HCT116 (cell line): ENCODE data around the gene SLC14A1. TPM values are rescaled to one million over a fixed set of nuclear protein-coding genes. Genes with fewer than 3 reads are reported as not detected.

Experiments used
- ATAC-seq: fragments of 200-7000 bp; cut with Tn5 transposase; 2 replicates; pipeline ENCODE4 v1.9.1; 2020; ENCODE audit warnings: mild to moderate bottlenecking, moderate library complexity
- Bru-seq: library from RNA; stranded (reverse); fragments of 400-500 nt; gene quantifications from one replicate; lab custom pipeline; 2021; lab: Mats Ljungman, UMichigan
- BruChase-seq, 2 experiments: library from RNA; stranded (reverse); fragments of 400-500 nt; gene quantifications; one replicate each; lab custom pipeline; 2021; lab: Mats Ljungman, UMichigan
- BruUV-seq: library from RNA; stranded (reverse); fragments of 400-500 nt; replicated peaks from 2 replicates; lab custom pipeline; 2021; lab: Mats Ljungman, UMichigan
- CTCF ChIA-PET: fragments of 300-600 bp; sonication (Branson Sonifier 250); formaldehyde crosslinking; loops from one replicate; lab custom pipeline; 2021; ENCODE audit warnings: antibody characterized with exemption; lab: Charles Lee
- POLR2A ChIA-PET: fragments of 300-600, 350-600 bp; sonication (Branson Sonifier 250); formaldehyde crosslinking; loops from one replicate; lab custom pipeline; 2021; ENCODE audit warnings: antibody characterized with exemption; lab: Charles Lee
- RAD21 ChIA-PET, 2 experiments: fragments of 300-600 bp; sonication (Branson Sonifier 250); formaldehyde crosslinking; loops; one replicate each; lab custom pipeline; 2023; ENCODE audit warnings: low total read pairs in 2 of 2; ENCODE audit not compliant: uncharacterized antibody in 2 of 2, unreplicated experiment in 2 of 2, low non-redundant PET in 1 of 2; lab: Charles Lee
- DNase-seq: peaks from one replicate; pipeline ENCODE4 v3.0.0-alpha.2; 2010; ENCODE audit warnings: low read depth, low spot score
- H2AFZ ChIP-seq: fragments of 200-600 bp; shearing (Covaris generic), sonication (generic); 2 replicates; pipeline ENCODE4 v1.6.1; 2017; ENCODE audit warnings: low read depth, mixed run types, mixed read lengths, antibody characterized with exemption, low read length; ENCODE audit not compliant: poor library complexity, severe bottlenecking
- H3K27ac ChIP-seq: 2 replicates; pipeline ENCODE4 v1.5.1; 2012; ENCODE audit warnings: low read depth, low read length
- H3K27me3 ChIP-seq: fragments of 200-600 bp; sonication (generic); 2 replicates; pipeline ENCODE4 v1.6.1; 2016; ENCODE audit warnings: mixed run types, low read length, mixed read lengths; ENCODE audit not compliant: insufficient read depth
- H3K36me3 ChIP-seq, 2 experiments: fragments of 200-500 bp in 1 of 2; fragments of 200-600 bp in 1 of 2; sonication (Bioruptor generic) in 1 of 2; sonication (generic) in 1 of 2; 2 replicates each; pipeline versions ENCODE4 v1.5.1 to v1.6.1; 2014 to 2016; ENCODE audit warnings: low read length in 2 of 2, inconsistent platforms in 1 of 2, mixed read lengths in 1 of 2, mixed run types in 1 of 2; ENCODE audit not compliant: insufficient read depth in 2 of 2, control insufficient read depth in 1 of 2
- H3K4me1 ChIP-seq, 2 experiments: fragments of 200-600 bp in 1 of 2; sonication (generic) in 1 of 2; 2 replicates each; pipeline versions ENCODE4 v1.5.1 to v1.6.1; 2012 to 2017; ENCODE audit warnings: low read length in 2 of 2, inconsistent platforms in 1 of 2, mild to moderate bottlenecking in 1 of 2, mixed read lengths in 1 of 2, mixed run types in 1 of 2, moderate library complexity in 1 of 2; ENCODE audit not compliant: insufficient read depth in 2 of 2, control insufficient read depth in 1 of 2
- H3K4me2 ChIP-seq: fragments of 200-600 bp; sonication (generic); 2 replicates; pipeline ENCODE4 v1.6.1; 2017; ENCODE audit warnings: mixed run types, low read length, mixed read lengths
- H3K4me3 ChIP-seq, 2 experiments: fragments of 200-600 bp in 1 of 2; sonication (generic) in 1 of 2; replicated peaks in 1 of 2; 2 replicates each; pipeline ENCODE4 v1.5.1; 2011 to 2016; ENCODE audit warnings: low read length in 2 of 2, control low read depth in 1 of 2, low read depth in 1 of 2, mild to moderate bottlenecking in 1 of 2, mixed read lengths in 1 of 2, mixed run types in 1 of 2
- H3K79me2 ChIP-seq: fragments of 200-600 bp; sonication (generic); 2 replicates; pipeline ENCODE4 v1.6.1; 2017; ENCODE audit warnings: mild to moderate bottlenecking, mixed run types, low read length, moderate library complexity, mixed read lengths; ENCODE audit not compliant: insufficient read depth
- H3K9ac ChIP-seq: fragments of 200-600 bp; sonication (generic); 2 replicates; pipeline ENCODE4 v1.6.1; 2016; ENCODE audit warnings: low read length, mixed read lengths
- H3K9me2 ChIP-seq: fragments of 200-600 bp; sonication (generic), shearing (Covaris generic); 2 replicates; pipeline ENCODE4 v1.6.1; 2017; ENCODE audit warnings: mixed run types, mild to moderate bottlenecking, moderate library complexity; ENCODE audit not compliant: insufficient read depth
- H3K9me3 ChIP-seq, 2 experiments: fragments of 200-500 bp in 1 of 2; fragments of 200-600 bp in 1 of 2; sonication (Bioruptor generic) in 1 of 2; sonication (generic) in 1 of 2; 2 replicates each; pipeline ENCODE4 v1.6.1; 2014 to 2017; ENCODE audit warnings: low read length in 2 of 2, mixed read lengths in 2 of 2, inconsistent platforms in 1 of 2, low read depth in 1 of 2, mild to moderate bottlenecking in 1 of 2, mixed run types in 1 of 2, moderate library complexity in 1 of 2; ENCODE audit not compliant: control insufficient read depth in 1 of 2, insufficient read depth in 1 of 2
- H4K20me1 ChIP-seq: fragments of 200-600 bp; sonication (generic), shearing (Covaris generic); 2 replicates; pipeline ENCODE4 v1.6.1; 2017; ENCODE audit warnings: mixed run types, mild to moderate bottlenecking, moderate library complexity; ENCODE audit not compliant: insufficient read depth
- CEBPB ChIP-seq: IDR thresholded peaks from 2 replicates; pipeline ENCODE4 v1.6.1; 2012; ENCODE audit warnings: low read depth
- CTCF ChIP-seq, 3 experiments: fragments of 200-600 bp in 1 of 3; sonication (generic) in 1 of 3; IDR thresholded peaks in 2 of 3; conservative IDR thresholded peaks in 1 of 3; 2 replicates each; pipeline ENCODE4 v1.5.1; 2012 to 2017; ENCODE audit warnings: low read depth in 2 of 3, low read length in 2 of 3, antibody characterized with exemption in 1 of 3, borderline replicate concordance in 1 of 3, control low read depth in 1 of 3, mild to moderate bottlenecking in 1 of 3, mixed read lengths in 1 of 3, mixed run types in 1 of 3, moderate library complexity in 1 of 3; ENCODE audit not compliant: insufficient read depth in 1 of 3
- EGR1 ChIP-seq: IDR thresholded peaks from 2 replicates; pipeline ENCODE4 v1.6.1; 2012; ENCODE audit warnings: low read depth
- ELF1 ChIP-seq: IDR thresholded peaks from 2 replicates; pipeline ENCODE4 v1.6.1; 2012; ENCODE audit warnings: low read depth, borderline replicate concordance
- EZH2phosphoT487 ChIP-seq: fragments of 200-600 bp; IDR thresholded peaks from 2 replicates; pipeline ENCODE4 v1.6.1; 2018; ENCODE audit warnings: antibody characterized with exemption, borderline replicate concordance
- REST ChIP-seq: IDR thresholded peaks from 2 replicates; pipeline ENCODE4 v1.6.1; 2012; ENCODE audit warnings: low read depth
- SIN3A ChIP-seq: IDR thresholded peaks from 2 replicates; pipeline ENCODE4 v1.6.1; 2012; ENCODE audit warnings: low read depth
- SP1 ChIP-seq: IDR thresholded peaks from 2 replicates; pipeline ENCODE4 v1.6.1; 2012; ENCODE audit warnings: low read depth
- SRF ChIP-seq: IDR thresholded peaks from 2 replicates; pipeline ENCODE4 v1.6.1; 2012; ENCODE audit warnings: low read depth
- YY1 ChIP-seq: IDR thresholded peaks from 2 replicates; pipeline ENCODE4 v1.6.1; 2011; ENCODE audit warnings: low read length, low read depth, moderate library complexity, mild to moderate bottlenecking; ENCODE audit not compliant: insufficient replicate concordance; ENCODE audit errors: extremely low read depth
- intact Hi-C: fragments of 100-400 bp; cut with micrococcal nuclease; formaldehyde crosslinking; loops from 2 replicates; pipeline ENCODE4 v1.10.0; 2022
- long read RNA-seq: library from polyadenylated mRNA; unstranded; transcript quantifications from one replicate; pipeline ENCODE4 v2.0.0, GENCODE V29; 2021; ENCODE audit not compliant: unreplicated experiment
- polyA plus RNA-seq: library from polyadenylated mRNA; unstranded; fragments of >200 nt; gene quantifications from 2 replicates; pipeline ENCODE4 v1.2.1, GENCODE V29; 2012; ENCODE audit warnings: missing spikeins
- total RNA-seq: library from RNA; stranded (reverse); gene quantifications from one replicate; pipeline ENCODE4 v1.2.1, GENCODE V29; 2021; ENCODE audit not compliant: unreplicated experiment

Gene SLC14A1
- not detected for total RNA-seq
- polyA plus RNA-seq, result not detected in 2 replicates
- Bru-seq, nascent RNA, result not detected
- not detected for BruChase-seq, experiment 1, labeled RNA remaining after a 6-hour chase
- not detected for BruChase-seq, experiment 2, labeled RNA remaining after a 2-hour chase
- long read RNA-seq, result 0 reads

GRCh38 chr18:45723567-45724355 is at the start of gene SLC14A1:
TSS of gene SLC14A1 (plus strand) at chr18:45724181. CDS start at chr18:45730321, 6,140 bp downstream.
- H3K36me3 ChIP-seq, result no peaks in the 10 kb centered on the region
- no peak for TF ChIP-seq YY1
- no peak for TF ChIP-seq ELF1
- no peak for TF ChIP-seq EZH2phosphoT487
- no peak for TF ChIP-seq CTCF (IDR thresholded peaks at IDR 0.05 in 2 of 3, conservative IDR thresholded peaks at IDR 0.05 in 1 of 3; ENCODE audit: borderline replicate concordance in 1 of 3, insufficient read depth in 1 of 3, low read depth in 2 of 3, low read length in 2 of 3)
- no peak for TF ChIP-seq SRF
- TF ChIP-seq REST, result no peak
- TF ChIP-seq SP1, result no peak
- TF ChIP-seq CEBPB, result no peak
- TF ChIP-seq SIN3A, result no peak
- no peak for TF ChIP-seq EGR1
- no peak within 1 kb of the TSS for H3K9ac ChIP-seq
- no peaks in the 10 kb centered on the region for H3K4me1 ChIP-seq
- ChIA-PET CTCF (interaction anchor here (0.9 to 5.1 kb wide), 8 partner anchors 36 to 350 kb away, joined by 3 to 56 read pairs (median 4); no protein-coding TSS in a partner anchor), RAD21 (interaction anchor here (1.1 to 2.0 kb wide), 3 partner anchors 116 to 156 kb away, joined by 3 to 7 read pairs (median 5); no protein-coding TSS in a partner anchor), POLR2A (no interaction called here)
- intact Hi-C loops, result loop anchor here (1.0 to 2.0 kb wide), 4 partner anchors 59 to 157 kb away; no protein-coding TSS in a partner anchor
- H2AFZ ChIP-seq, result no peak within 1 kb of the TSS
- H3K27ac ChIP-seq, result no peak within 1 kb of the TSS
- H4K20me1 ChIP-seq, result no peaks in the 10 kb centered on the region
- no peak for DNase-seq
- no peaks in the 10 kb centered on the region for H3K9me2 ChIP-seq
- no peaks in the 10 kb centered on the region for H3K79me2 ChIP-seq
- H3K9me3 ChIP-seq, result no peaks in the 10 kb centered on the region
- H3K4me2 ChIP-seq, result no peak within 1 kb of the TSS
- ATAC-seq, result no peak
- 0 out of 2 replicates have a peak, but pooled peaks cover 6% of the 10 kb centered on the region for H3K27me3 ChIP-seq
- no TSS peak for BruUV-seq
- H3K4me3 ChIP-seq, result no peak within 1 kb of the TSS
